MG63 (cell line): ENCODE data around the gene RPL13. TPM values are rescaled to one million over a fixed set of nuclear protein-coding genes. Genes with fewer than 3 reads are reported as not detected.

Experiments used
- DNase-seq: peaks from one replicate; pipeline ENCODE4 v3.0.0-alpha.2; 2020
- H3K27me3 ChIP-seq: fragments of 250-450 bp; sonication (Bioruptor Pico); 2 replicates; pipeline ENCODE4 v1.5.1; 2020; ENCODE audit warnings: mild to moderate bottlenecking, moderate library complexity
- H3K36me3 ChIP-seq: fragments of 250-450 bp; sonication (Bioruptor Pico); 2 replicates; pipeline ENCODE4 v1.5.1; 2020; ENCODE audit warnings: mild to moderate bottlenecking, moderate library complexity
- H3K4me3 ChIP-seq: fragments of 250-450 bp; sonication (Bioruptor Pico); 2 replicates; pipeline ENCODE4 v1.5.1; 2020; ENCODE audit warnings: mild to moderate bottlenecking, moderate library complexity
- H3K9me3 ChIP-seq: fragments of 250-450 bp; sonication (Bioruptor Pico); 2 replicates; pipeline ENCODE4 v1.5.1; 2020; ENCODE audit warnings: mild to moderate bottlenecking, moderate library complexity
- total RNA-seq: library from RNA; depleted of rRNA; stranded (reverse); fragments of >200 nt; shearing (Covaris generic); gene quantifications from 2 replicates; pipeline ENCODE4 v1.2.3, GENCODE V29; 2014; ENCODE audit warnings: low replicate concordance

RPL13 gene
- total RNA-seq, 1 experiment from 2014 or later, result 2,555 TPM

GRCh38 chr16:89555265-89555664 lies 5.2 kb upstream of the RPL13 start:
- Histone ChIP-seq H3K4me3 (no peak overlapping the region), H3K27me3 (no peaks in the 10 kb centered on the region), H3K9me3 (no peaks in the 10 kb centered on the region), H3K36me3 (peaks cover 12% of the 10 kb centered on the region)
- no peak for DNase-seq

- Histone ChIP-seq H3K9me3 (no peaks in the 10 kb centered on the region), H3K27me3 (no peaks in the 10 kb centered on the region), H3K4me3 (no peak overlapping the region), H3K36me3 (peaks cover 13% of the 10 kb centered on the region)
- DNase-seq, result no peak
These were observed 4.7 kb upstream of the RPL13 start for GRCh38 chr16:89555780-89556179.

- Histone ChIP-seq H3K36me3 (peaks cover 23% of the 10 kb centered on the region), H3K27me3 (no peaks in the 10 kb centered on the region), H3K4me3 (no peak overlapping the region), H3K9me3 (no peaks in the 10 kb centered on the region)
- DNase-seq, result peak; percentile 46
These were observed 3.5 kb upstream of the RPL13 start for GRCh38 chr16:89556750-89557689.

- DNase-seq, result no peak
- Histone ChIP-seq H3K27me3 (no peaks in the 10 kb centered on the region), H3K9me3 (no peaks in the 10 kb centered on the region), H3K4me3 (no peak overlapping the region), H3K36me3 (peaks cover 32% of the 10 kb centered on the region)
These were observed 2.6 kb upstream of the RPL13 start for GRCh38 chr16:89557690-89558490.

GRCh38 chr16:89561142-89561883 lies 831 bp downstream of the RPL13 start:
- Histone ChIP-seq H3K36me3 (peaks cover 50% of the 10 kb centered on the region), H3K9me3 (no peaks in the 10 kb centered on the region), H3K27me3 (no peaks in the 10 kb centered on the region), H3K4me3 (peak overlapping the region; percentile 89)
- no peak for DNase-seq

- Histone ChIP-seq H3K36me3 (peaks cover 50% of the 10 kb centered on the region), H3K27me3 (no peaks in the 10 kb centered on the region), H3K4me3 (peak overlapping the region; percentile 89), H3K9me3 (no peaks in the 10 kb centered on the region)
- no peak for DNase-seq
These were observed 1.6 kb downstream of the RPL13 start for GRCh38 chr16:89561884-89562599.

GRCh38 chr16:89562939-89563338 lies 2.5 kb downstream of the RPL13 start:
- DNase-seq, result no peak
- H3K4me3 ChIP-seq, result peak overlapping the region; percentile 89
- H3K9me3 ChIP-seq, result no peaks in the 10 kb centered on the region
- peaks cover 47% of the 10 kb centered on the region for H3K36me3 ChIP-seq
- H3K27me3 ChIP-seq, result no peaks in the 10 kb centered on the region

GRCh38 chr16:89563639-89564392 lies 3.3 kb downstream of the RPL13 start:
- H3K36me3 ChIP-seq, result peaks cover 45% of the 10 kb centered on the region
- no peak overlapping the region for H3K4me3 ChIP-seq
- H3K9me3 ChIP-seq, result no peaks in the 10 kb centered on the region
- DNase-seq, result no peak
- H3K27me3 ChIP-seq, result no peaks in the 10 kb centered on the region

GRCh38 chr16:89564476-89565255 lies 4.2 kb downstream of the RPL13 start:
- Histone ChIP-seq H3K36me3 (peaks cover 45% of the 10 kb centered on the region), H3K9me3 (no peaks in the 10 kb centered on the region), H3K27me3 (no peaks in the 10 kb centered on the region), H3K4me3 (no peak overlapping the region)
- no peak for DNase-seq

GRCh38 chr16:89565256-89565505 lies 4.7 kb downstream of the RPL13 start:
- H3K27me3 ChIP-seq, result no peaks in the 10 kb centered on the region
- H3K4me3 ChIP-seq, result no peak overlapping the region
- DNase-seq, result peak; percentile 38
- H3K36me3 ChIP-seq, result peaks cover 44% of the 10 kb centered on the region
- no peaks in the 10 kb centered on the region for H3K9me3 ChIP-seq

- peak; percentile 47 for DNase-seq
- Histone ChIP-seq H3K27me3 (no peaks in the 10 kb centered on the region), H3K4me3 (no peak overlapping the region), H3K36me3 (peaks cover 42% of the 10 kb centered on the region), H3K9me3 (no peaks in the 10 kb centered on the region)
These were observed 5.3 kb downstream of the RPL13 start for GRCh38 chr16:89565506-89566372.

GRCh38 chr16:89567656-89568594 lies 7.4 kb downstream of the RPL13 start:
- DNase-seq, result no peak
- H3K4me3 ChIP-seq, result no peak overlapping the region
- peaks cover 20% of the 10 kb centered on the region for H3K36me3 ChIP-seq
- no peaks in the 10 kb centered on the region for H3K27me3 ChIP-seq
- H3K9me3 ChIP-seq, result no peaks in the 10 kb centered on the region

GRCh38 chr16:89569506-89570341 lies 9.2 kb downstream of the RPL13 start:
- DNase-seq, result no peak
- no peaks in the 10 kb centered on the region for H3K27me3 ChIP-seq
- no peaks in the 10 kb centered on the region for H3K9me3 ChIP-seq
- peaks cover 2% of the 10 kb centered on the region; the same call in 1 of the 2 replicates for H3K36me3 ChIP-seq
- H3K4me3 ChIP-seq, result no peak overlapping the region
